GM12872 (cell line): ENCODE results near the gene THSD4.

Experiments
- TF ChIP-seq, protein P1 (sequence below): IDR thresholded peaks from 3 replicates; pipeline ENCODE4 v1.5.1; 2011; ENCODE audit warnings: low read depth, mild to moderate bottlenecking, low read length, moderate library complexity; ENCODE audit not compliant: insufficient read depth

THSD4 gene

DNA sequence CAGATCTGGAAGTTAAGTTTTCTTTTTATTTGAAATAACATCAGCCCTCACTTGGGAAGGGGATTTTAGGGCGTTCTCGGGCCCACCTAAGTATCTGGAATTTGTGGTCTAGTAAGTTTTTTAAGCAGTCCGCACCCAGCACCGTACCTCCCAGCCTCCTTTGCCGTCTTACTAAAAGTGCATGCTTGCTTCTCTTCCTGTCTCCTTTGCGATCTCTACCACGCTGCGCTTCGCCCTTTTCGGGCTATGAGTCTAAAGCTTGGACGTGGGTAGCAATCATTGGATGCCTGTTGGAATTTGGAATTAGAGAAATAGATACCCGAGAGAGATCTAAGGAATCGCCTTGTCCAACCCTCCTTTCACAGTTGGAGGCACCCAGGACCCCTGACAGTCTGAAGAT is 1.1 kb downstream of the THSD4 start:
- TF ChIP-seq, protein P1, sequence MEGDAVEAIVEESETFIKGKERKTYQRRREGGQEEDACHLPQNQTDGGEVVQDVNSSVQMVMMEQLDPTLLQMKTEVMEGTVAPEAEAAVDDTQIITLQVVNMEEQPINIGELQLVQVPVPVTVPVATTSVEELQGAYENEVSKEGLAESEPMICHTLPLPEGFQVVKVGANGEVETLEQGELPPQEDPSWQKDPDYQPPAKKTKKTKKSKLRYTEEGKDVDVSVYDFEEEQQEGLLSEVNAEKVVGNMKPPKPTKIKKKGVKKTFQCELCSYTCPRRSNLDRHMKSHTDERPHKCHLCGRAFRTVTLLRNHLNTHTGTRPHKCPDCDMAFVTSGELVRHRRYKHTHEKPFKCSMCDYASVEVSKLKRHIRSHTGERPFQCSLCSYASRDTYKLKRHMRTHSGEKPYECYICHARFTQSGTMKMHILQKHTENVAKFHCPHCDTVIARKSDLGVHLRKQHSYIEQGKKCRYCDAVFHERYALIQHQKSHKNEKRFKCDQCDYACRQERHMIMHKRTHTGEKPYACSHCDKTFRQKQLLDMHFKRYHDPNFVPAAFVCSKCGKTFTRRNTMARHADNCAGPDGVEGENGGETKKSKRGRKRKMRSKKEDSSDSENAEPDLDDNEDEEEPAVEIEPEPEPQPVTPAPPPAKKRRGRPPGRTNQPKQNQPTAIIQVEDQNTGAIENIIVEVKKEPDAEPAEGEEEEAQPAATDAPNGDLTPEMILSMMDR, result no peak

DNA sequence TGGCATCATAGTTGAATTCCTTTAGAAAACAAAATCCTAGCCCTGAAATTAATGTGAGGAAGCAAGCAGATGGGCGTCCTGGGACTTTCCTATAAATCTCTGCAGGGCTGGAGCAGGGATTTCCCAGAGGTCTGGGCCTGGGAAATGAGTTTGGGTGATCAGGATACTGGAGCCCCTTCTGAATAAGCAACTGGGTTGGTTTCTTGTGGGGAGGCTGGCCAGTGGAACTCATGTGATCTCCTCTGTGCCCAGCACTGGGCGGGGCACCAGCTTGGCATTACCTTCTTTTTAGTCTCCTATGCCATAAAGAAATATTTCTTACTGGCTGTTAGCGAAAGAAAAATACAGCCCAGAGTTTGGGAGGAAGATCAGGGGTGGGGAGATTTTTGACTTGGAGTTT is 1.7 kb downstream of the THSD4 start:
- TF ChIP-seq, protein P1, result no peak

DNA sequence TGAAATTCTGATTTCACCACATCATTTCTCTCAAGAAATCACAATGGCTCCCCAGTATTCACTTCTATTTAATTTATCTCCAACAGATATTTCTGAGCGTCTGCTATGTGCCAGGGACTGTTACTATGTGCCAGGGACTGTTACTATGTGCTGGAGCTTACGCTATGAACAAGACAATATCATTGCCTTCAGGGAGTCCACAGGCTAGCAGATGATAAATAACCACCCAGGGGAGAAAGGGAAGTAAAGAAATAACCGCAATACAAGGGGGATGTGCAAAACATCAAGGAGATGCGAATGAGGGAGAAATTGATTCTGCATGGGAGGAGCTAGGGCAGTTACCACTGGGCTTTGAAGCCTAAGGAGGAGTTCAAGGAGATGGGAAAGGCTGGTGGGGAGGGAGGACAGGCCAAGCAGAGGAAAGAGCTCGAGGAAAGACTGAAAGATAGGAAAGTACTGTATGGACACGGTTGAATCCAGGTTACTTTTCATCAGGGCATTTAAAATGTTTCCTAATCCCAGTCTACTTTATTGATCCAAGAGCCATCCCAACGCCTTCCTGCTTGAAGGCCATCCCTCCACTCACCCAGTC is 2.5 kb downstream of the THSD4 start:
- TF ChIP-seq, protein P1, result no peak

DNA sequence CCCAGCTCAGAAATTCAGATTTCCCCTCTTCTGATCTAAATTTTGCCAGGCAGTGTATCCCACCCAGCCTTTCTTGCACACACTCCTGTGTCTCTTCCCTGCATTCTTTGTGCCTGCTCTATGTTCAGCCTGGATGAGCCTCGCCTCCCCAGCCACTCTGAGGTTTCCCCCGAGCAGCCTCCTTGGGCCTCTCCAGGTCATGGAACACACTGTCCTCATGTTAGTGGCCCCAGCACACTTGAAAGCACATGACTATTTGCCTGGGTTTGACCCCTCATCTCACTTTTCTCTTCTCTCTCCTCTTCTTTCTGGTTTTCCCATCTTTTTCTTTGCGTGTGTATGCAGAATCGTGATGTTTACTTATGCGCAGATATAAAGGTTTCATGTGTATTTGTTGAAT is 3.1 kb downstream of the THSD4 start:
- TF ChIP-seq, protein P1, result no peak

DNA sequence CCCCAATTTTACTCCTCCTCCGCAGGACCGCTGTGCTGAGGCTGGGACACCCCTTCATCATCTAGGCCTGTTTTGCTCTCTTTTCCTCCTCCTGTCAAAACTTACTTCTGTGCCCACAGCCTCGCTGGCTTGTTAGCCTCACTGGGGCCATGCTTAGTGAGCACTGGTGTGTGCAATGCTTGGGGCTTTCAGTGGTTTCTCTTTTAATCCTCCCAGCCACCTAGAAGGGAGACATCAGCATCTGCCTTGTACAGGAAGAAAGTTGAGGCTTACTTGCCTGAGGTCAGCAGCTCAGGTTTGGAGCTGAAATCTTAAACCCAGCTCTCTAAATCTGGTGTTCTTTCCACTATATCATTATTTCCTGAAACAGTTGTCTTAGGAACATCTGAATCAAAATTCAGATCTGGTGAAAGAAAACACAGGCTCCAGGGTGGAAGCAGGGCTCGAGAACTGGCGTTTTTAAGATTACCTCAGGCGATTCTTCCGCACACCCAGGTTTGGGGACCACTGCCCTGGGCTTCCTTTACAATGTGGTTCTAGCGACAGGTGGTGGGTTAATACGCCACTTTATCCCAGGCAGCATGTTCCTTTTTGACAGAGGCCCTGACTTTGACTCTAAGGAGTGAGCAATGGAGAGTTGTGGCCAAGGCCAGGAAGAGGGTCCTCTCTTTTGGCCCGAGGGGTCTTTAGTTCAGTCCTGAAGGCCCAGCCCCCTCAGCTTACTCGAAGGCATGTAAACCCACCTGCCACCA is 3.8 kb downstream of the THSD4 start:
- TF ChIP-seq, protein P1, result no peak

DNA sequence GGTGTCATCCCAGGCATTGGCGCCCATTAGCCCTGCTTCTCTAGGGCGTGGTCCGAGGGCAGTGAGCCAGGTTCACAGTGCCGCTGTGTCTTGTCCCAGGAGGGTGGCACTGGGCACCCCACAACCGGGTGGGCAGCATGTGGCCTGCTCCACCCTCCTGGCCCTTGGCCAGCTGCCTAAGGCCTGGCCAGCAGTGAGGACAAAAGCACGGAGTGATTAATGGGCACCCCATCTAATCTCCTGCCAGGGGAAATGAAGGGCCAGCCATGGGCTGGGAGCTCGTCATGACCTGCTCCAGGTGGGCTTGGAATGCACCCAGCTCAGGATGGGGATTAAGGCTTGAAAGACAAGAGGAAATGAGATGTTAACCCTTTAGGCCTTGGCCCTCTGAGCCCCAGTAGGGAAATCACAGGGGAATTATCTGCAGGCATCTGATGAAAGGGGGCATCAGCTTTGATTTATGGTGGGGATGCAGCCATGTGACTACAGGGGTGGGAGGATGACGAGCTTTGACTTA is 5.2 kb downstream of the THSD4 start:
- TF ChIP-seq, protein P1, result no peak

DNA sequence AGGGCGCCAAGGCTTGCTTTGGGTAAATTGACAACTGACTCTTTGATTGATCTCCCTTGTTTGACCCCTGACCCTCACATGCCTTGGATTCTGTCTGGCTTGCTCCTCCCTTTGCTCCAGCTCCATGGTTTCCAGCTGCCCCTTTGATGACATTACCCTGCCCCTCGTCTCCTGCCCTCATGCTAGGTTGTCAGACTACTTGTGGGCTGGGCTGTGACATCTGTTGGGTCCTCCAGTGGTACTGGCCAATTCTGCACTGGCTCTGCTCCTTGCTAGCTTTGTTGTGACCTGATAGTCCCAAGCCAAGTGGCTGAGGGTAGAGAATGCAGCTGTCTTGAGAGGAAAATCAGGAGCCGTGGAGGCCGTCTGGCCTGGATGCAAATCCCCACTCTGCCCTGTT is 6.2 kb downstream of the THSD4 start:
- TF ChIP-seq, protein P1, result no peak
